HepG2 (cell line): ENCODE results near the gene ADSL. TPM values are rescaled to one million over a fixed set of nuclear protein-coding genes. Genes with fewer than 3 reads are reported as not detected.

Source experiments
- BCL6 ChIP-seq: IDR thresholded peaks from 2 replicates; pipeline ENCODE4 v1.6.1; 2016; ENCODE audit warnings: missing genetic modification reagents, missing compliant biosample characterization
- DDIT3 ChIP-seq: sonication (generic); formaldehyde crosslinking; IDR thresholded peaks from 2 replicates; pipeline ENCODE4 v1.4.0; 2020; ENCODE audit warnings: mild to moderate bottlenecking, missing genetic modification reagents
- EP300 ChIP-seq, 3 experiments: sonication (generic) in 1 of 3; formaldehyde crosslinking in 1 of 3; IDR thresholded peaks; 2 replicates each; pipeline versions ENCODE4 v1.5.1 to v1.6.1; 2011 to 2020; ENCODE audit warnings: low read depth in 2 of 3, low read length in 2 of 3, borderline replicate concordance in 1 of 3, improper control_type of control experiment in 1 of 3, mild to moderate bottlenecking in 1 of 3, missing genetic modification reagents in 1 of 3, moderate library complexity in 1 of 3
- FOXA3 ChIP-seq: IDR thresholded peaks from 2 replicates; pipeline ENCODE4 v1.6.1; 2016; ENCODE audit warnings: missing genetic modification reagents, missing compliant biosample characterization
- ISL2 ChIP-seq: sonication (generic); formaldehyde crosslinking; IDR thresholded peaks from 2 replicates; pipeline ENCODE4 v1.5.0; 2020; ENCODE audit warnings: missing genetic modification reagents
- KLF11 ChIP-seq: IDR thresholded peaks from 2 replicates; pipeline ENCODE4 v1.6.1; 2016; ENCODE audit warnings: missing compliant biosample characterization
- MTA1 ChIP-seq: sonication (generic); formaldehyde crosslinking; IDR thresholded peaks from 2 replicates; pipeline ENCODE4 v1.4.0; 2020; ENCODE audit warnings: missing genetic modification reagents, mild to moderate bottlenecking, borderline replicate concordance
- MXD4 ChIP-seq: IDR thresholded peaks from 2 replicates; pipeline ENCODE4 v1.6.1; 2016; ENCODE audit warnings: mild to moderate bottlenecking, missing biosample characterization, missing genetic modification reagents
- PAWR ChIP-seq: sonication (generic); formaldehyde crosslinking; IDR thresholded peaks from 2 replicates; pipeline ENCODE4 v1.4.0; 2020; ENCODE audit warnings: missing genetic modification reagents, mild to moderate bottlenecking, borderline replicate concordance
- RBM22 ChIP-seq: fragments of 200-400 bp; formaldehyde crosslinking; optimal IDR thresholded peaks from 2 replicates; pipeline ENCODE3; 2017; ENCODE audit warnings: mild to moderate bottlenecking, low read length, moderate library complexity
- REPIN1 ChIP-seq: sonication (generic); formaldehyde crosslinking; IDR thresholded peaks from 2 replicates; pipeline ENCODE4 v1.8.0; 2022; ENCODE audit warnings: missing genetic modification reagents, low read depth, mild to moderate bottlenecking, borderline replicate concordance
- SALL1 ChIP-seq: sonication (generic); formaldehyde crosslinking; IDR thresholded peaks from 2 replicates; pipeline ENCODE4 v1.8.0; 2022; ENCODE audit warnings: mild to moderate bottlenecking, missing genetic modification reagents
- U2AF2 ChIP-seq: fragments of 200-400 bp; formaldehyde crosslinking; IDR thresholded peaks from 2 replicates; pipeline ENCODE4 v1.6.1; 2017; ENCODE audit warnings: low read depth, mild to moderate bottlenecking, low read length
- ZFP37 ChIP-seq: sonication (generic); formaldehyde crosslinking; IDR thresholded peaks from 2 replicates; pipeline ENCODE4 v1.4.0; 2020; ENCODE audit warnings: missing genetic modification reagents, borderline replicate concordance
- ZNF674 ChIP-seq: sonication (generic); formaldehyde crosslinking; IDR thresholded peaks from 2 replicates; pipeline ENCODE4 v1.5.0; 2020; ENCODE audit warnings: low read depth, mild to moderate bottlenecking, missing genetic modification reagents
- ZNF687 ChIP-seq: sonication (generic); formaldehyde crosslinking; IDR thresholded peaks from 2 replicates; pipeline ENCODE4 v1.5.1; 2020; ENCODE audit warnings: mild to moderate bottlenecking, missing genetic modification reagents, moderate library complexity
- ZNF839 ChIP-seq: sonication (generic); formaldehyde crosslinking; IDR thresholded peaks from 2 replicates; pipeline ENCODE4 v1.4.0; 2020; ENCODE audit warnings: missing genetic modification reagents, mild to moderate bottlenecking, borderline replicate concordance
- polyA plus RNA-seq, 8 experiments: library from polyadenylated mRNA; depleted of rRNA in 3 of 8; stranded (reverse) in 7 of 8; unstranded in 1 of 8; fragments of >200 nt; fragmentation: Illumina TruSeq in 4 of 8; extraction: Trizol in 4 of 8; gene quantifications; 2 replicates each; pipeline versions ENCODE4 v1.2.1 to v1.2.3, GENCODE V29; 2011 to 2016; ENCODE audit warnings: low read depth in 4 of 8, missing spikeins in 1 of 8, mixed read lengths in 1 of 8; ENCODE audit not compliant: insufficient read depth in 1 of 8
- total RNA-seq, 5 experiments: library from RNA; depleted of rRNA; stranded (reverse); fragments of >200 nt; fragmentation: Illumina TruSeq; extraction: Trizol; gene quantifications; 2 replicates each; pipeline ENCODE4 v1.2.3, GENCODE V29; 2016; ENCODE audit warnings: low read depth in 1 of 5
- TF ChIP-seq, protein P1 (sequence below), 2 experiments: sonication (generic) in 1 of 2; formaldehyde crosslinking in 1 of 2; IDR thresholded peaks; 2 replicates each; pipeline versions ENCODE4 v1.5.1 to v1.6.1; 2011 to 2020; ENCODE audit warnings: borderline replicate concordance in 1 of 2, low read depth in 1 of 2, low read length in 1 of 2, mild to moderate bottlenecking in 1 of 2, missing genetic modification reagents in 1 of 2, moderate library complexity in 1 of 2
- TF ChIP-seq, protein P2 (sequence below), 2 experiments: fragments of 450-650 bp in 1 of 2; sonication (generic) in 1 of 2; formaldehyde crosslinking; IDR thresholded peaks; 2 replicates each; pipeline versions ENCODE4 v1.5.0 to v1.8.0; 2020 to 2022; ENCODE audit warnings: mild to moderate bottlenecking in 1 of 2, missing genetic modification reagents in 1 of 2

ADSL gene
- total and polyA plus RNA-seq, 2 of the 13 experiments (the other 11 are each of a cell fraction or from before 2014, with no cell fraction given): 123 to 174 TPM

DNA sequence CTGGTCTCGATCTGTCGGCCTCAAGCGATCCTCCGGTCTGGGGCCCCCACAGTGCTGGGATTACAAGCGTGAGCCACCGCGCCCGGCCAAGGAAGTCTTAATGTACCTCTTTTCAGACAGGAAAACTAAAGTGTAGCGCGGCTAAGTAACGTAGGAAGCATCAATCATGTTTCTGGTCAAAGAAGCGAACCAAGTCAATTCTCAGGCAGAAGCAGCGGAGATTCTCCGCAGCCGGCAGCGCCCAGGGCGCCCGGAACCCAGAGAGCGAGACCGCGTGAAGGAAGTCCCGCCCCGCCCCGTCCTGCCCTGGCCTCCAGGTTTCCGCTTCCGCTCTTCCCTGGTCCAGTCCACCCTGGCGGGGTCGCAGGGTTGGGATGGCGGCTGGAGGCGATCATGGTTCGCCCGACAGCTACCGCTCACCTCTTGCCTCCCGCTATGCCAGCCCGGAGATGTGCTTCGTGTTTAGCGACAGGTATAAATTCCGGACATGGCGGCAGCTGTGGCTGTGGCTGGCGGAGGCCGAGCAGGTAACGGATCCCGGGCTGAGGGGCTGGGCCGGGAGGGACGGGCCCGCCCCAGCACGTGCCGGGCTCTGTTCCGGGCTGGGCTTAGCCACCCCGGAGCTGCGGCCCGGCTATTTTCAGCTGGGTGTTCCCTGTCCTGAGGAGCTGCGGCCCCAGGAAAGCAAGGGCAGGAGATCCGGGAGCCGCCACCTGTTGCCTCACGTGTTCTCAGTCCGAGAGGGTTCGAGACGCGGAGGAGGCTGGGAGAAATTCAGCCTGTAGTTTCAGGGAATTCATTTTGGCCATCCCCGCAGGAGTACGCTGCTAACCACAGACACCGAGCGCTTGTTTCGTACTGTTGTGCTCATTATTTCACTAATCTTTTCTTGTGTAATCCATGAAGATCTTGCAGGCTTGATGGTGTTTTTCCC, at the start of gene ADSL (continued):
- TF ChIP-seq, protein P1, sequence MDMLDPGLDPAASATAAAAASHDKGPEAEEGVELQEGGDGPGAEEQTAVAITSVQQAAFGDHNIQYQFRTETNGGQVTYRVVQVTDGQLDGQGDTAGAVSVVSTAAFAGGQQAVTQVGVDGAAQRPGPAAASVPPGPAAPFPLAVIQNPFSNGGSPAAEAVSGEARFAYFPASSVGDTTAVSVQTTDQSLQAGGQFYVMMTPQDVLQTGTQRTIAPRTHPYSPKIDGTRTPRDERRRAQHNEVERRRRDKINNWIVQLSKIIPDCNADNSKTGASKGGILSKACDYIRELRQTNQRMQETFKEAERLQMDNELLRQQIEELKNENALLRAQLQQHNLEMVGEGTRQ (IDR thresholded peaks at IDR 0.05; ENCODE audit: low read depth, low read length): no peak
- TF ChIP-seq, protein P1 (CRISPR knock-in tag; IDR thresholded peaks at IDR 0.05; ENCODE audit: borderline replicate concordance): peak; percentile 61; the same call in 1 of the 2 replicates
- TF ChIP-seq REPIN1 (CRISPR knock-in tag) (peak; percentile 90; the same call in 1 of the 2 replicates), BCL6 (CRISPR knock-in tag) (peak; percentile 78), ZNF687 (CRISPR knock-in tag) (peak; percentile 98), EP300 (IDR thresholded peaks at IDR 0.05; ENCODE audit: low read depth in 2 of 2, low read length in 2 of 2) (0 out of 4 replicates have a peak, but pooled peaks of 1 of the 2 experiments have one; percentile 2), EP300 (CRISPR knock-in tag; IDR thresholded peaks at IDR 0.05; ENCODE audit: borderline replicate concordance) (peak; percentile 45; the same call in 1 of the 2 replicates), SALL1 (CRISPR knock-in tag) (peak; percentile 95), MXD4 (CRISPR knock-in tag) (peak; percentile 96), ZFP37 (CRISPR knock-in tag) (no peak; the same call in 1 of the 2 replicates), ZNF674 (no peak), FOXA3 (peak; percentile 66; the same call in 1 of the 2 replicates), ZNF839 (CRISPR knock-in tag) (peak; percentile 87), MTA1 (CRISPR knock-in tag) (peak; percentile 29; the same call in 1 of the 2 replicates), ISL2 (CRISPR knock-in tag) (peak; percentile 70; the same call in 1 of the 2 replicates), PAWR (CRISPR knock-in tag) (peak; percentile 79; the same call in 1 of the 2 replicates), U2AF2 (0 out of 2 replicates have a peak, but pooled peaks have one; percentile 64), KLF11 (peak; percentile 93), RBM22 (peak; percentile 44), DDIT3 (CRISPR knock-in tag) (no peak)
- TF ChIP-seq, protein P2, sequence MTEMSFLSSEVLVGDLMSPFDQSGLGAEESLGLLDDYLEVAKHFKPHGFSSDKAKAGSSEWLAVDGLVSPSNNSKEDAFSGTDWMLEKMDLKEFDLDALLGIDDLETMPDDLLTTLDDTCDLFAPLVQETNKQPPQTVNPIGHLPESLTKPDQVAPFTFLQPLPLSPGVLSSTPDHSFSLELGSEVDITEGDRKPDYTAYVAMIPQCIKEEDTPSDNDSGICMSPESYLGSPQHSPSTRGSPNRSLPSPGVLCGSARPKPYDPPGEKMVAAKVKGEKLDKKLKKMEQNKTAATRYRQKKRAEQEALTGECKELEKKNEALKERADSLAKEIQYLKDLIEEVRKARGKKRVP (CRISPR knock-in tag; IDR thresholded peaks at IDR 0.05): peak in 1 of 2 experiments; percentile 59; a peak in 2 of 4 replicates
